Testis (tissue), 3 donors: ENCODE data around the gene LARP1B. TPM values are rescaled to one million over a fixed set of nuclear protein-coding genes. Genes with fewer than 3 reads are reported as not detected.

ENCODE experiments used
- DNase-seq: peaks from one replicate; pipeline ENCODE4 v3.0.0-alpha.2; 2019
- H3K27ac ChIP-seq, 2 donors: fragments of 200-600 bp; sonication (generic); one replicate each; pipeline ENCODE4 v1.5.1; 2019
- H3K27me3 ChIP-seq: fragments of 200-600 bp; sonication (generic); one replicate; pipeline ENCODE4 v1.5.1; 2019
- H3K36me3 ChIP-seq: fragments of 200-600 bp; sonication (generic); one replicate; pipeline ENCODE4 v1.5.1; 2017; ENCODE audit warnings: low read depth; ENCODE audit errors: missing control alignments
- H3K4me1 ChIP-seq: fragments of 200-600 bp; sonication (generic); one replicate; pipeline ENCODE4 v1.5.1; 2019
- H3K4me3 ChIP-seq, 2 donors: fragments of 200-600 bp; sonication (generic); one replicate each; pipeline ENCODE4 v1.5.1; 2017 to 2019
- H3K9me3 ChIP-seq: fragments of 200-600 bp; sonication (generic); one replicate; pipeline ENCODE4 v1.5.1; 2017
- POLR2A ChIP-seq: fragments of 450-650 bp; IDR thresholded peaks from one replicate; pipeline ENCODE4 v1.6.1; 2017; ENCODE audit warnings: antibody characterized with exemption, mild to moderate bottlenecking, moderate library complexity
- WGBS, 2 donors: methylation state at CpG; one replicate each; pipeline ENCODE4 v1.1.5; 2018; 5-methylcytosine and 5-hydroxymethylcytosine counted together
- intact Hi-C: fragments of 100-400 bp; cut with DNase I; formaldehyde crosslinking; loops from one replicate; pipeline ENCODE4 v1.15.1; 2023; ENCODE audit warnings: low total_unique reads
- polyA plus RNA-seq: library from polyadenylated mRNA; stranded (reverse); fragments of 350-450 nt; fragmentation: Illumina TruSeq; extraction: RNeasy Lipid Tissue Mini Kit (QIAGEN cat#74804); gene quantifications from one replicate; pipeline ENCODE4 v1.2.3, GENCODE V29; 2014; ENCODE audit warnings: low read depth, low replicate concordance; ENCODE audit not compliant: insufficient read depth
- total RNA-seq, 2 donors: library from RNA; depleted of rRNA; stranded (reverse); fragments of >200 nt; gene quantifications; one replicate each; pipeline ENCODE4 v1.2.3, GENCODE V29; 2016
- TF ChIP-seq, protein P1 (sequence below), 3 experiments: fragments of 450-650 bp in 2 of 3; fragments of 200-600 bp in 1 of 3; sonication (generic) in 1 of 3; IDR thresholded peaks; one replicate each; pipeline ENCODE4 v1.5.1; 2016 to 2019; ENCODE audit warnings: antibody characterized with exemption in 3 of 3, mild to moderate bottlenecking in 2 of 3, moderate library complexity in 1 of 3

LARP1B gene
- total and polyA plus RNA-seq, 3 donors from 2014 or later, result 54.5 to 97.5 (median 86.1) TPM

DNA sequence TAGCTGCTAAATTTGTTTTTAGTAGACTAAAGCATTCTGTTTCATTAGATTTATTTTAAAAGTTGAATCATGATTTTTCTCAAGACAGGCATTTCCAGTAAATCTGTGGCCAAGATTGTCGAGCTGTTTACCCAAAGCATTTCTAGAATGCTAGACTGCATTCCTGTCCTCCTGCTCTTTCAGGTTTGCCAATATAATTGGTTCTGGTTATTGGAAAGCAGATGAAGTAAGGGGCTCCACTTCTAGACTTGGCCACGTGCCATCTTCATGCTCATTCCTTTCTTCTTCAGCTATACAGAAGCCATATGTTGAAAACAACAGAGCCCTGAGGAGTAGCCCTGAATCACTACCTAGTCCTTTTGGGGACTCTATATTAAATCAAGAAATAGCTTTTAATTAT is 164.0 kb downstream of the LARP1B start:
- TF ChIP-seq, protein P1, sequence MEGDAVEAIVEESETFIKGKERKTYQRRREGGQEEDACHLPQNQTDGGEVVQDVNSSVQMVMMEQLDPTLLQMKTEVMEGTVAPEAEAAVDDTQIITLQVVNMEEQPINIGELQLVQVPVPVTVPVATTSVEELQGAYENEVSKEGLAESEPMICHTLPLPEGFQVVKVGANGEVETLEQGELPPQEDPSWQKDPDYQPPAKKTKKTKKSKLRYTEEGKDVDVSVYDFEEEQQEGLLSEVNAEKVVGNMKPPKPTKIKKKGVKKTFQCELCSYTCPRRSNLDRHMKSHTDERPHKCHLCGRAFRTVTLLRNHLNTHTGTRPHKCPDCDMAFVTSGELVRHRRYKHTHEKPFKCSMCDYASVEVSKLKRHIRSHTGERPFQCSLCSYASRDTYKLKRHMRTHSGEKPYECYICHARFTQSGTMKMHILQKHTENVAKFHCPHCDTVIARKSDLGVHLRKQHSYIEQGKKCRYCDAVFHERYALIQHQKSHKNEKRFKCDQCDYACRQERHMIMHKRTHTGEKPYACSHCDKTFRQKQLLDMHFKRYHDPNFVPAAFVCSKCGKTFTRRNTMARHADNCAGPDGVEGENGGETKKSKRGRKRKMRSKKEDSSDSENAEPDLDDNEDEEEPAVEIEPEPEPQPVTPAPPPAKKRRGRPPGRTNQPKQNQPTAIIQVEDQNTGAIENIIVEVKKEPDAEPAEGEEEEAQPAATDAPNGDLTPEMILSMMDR (IDR thresholded peaks at IDR 0.05), result no peak
- TF ChIP-seq POLR2A, result no peak
- H3K27ac ChIP-seq, result no peak overlapping the region
- H3K9me3 ChIP-seq, result no peaks in the 10 kb centered on the region
- H3K27me3 ChIP-seq, result no peaks in the 10 kb centered on the region
- no peak for DNase-seq
- no peaks in the 10 kb centered on the region for H3K4me1 ChIP-seq
- H3K36me3 ChIP-seq, result no peaks in the 10 kb centered on the region
- intact Hi-C loops, result no loop called here
- no peak overlapping the region for H3K4me3 ChIP-seq
- 67 to 81% methylated on average over 2 of the region's 2 CpGs for WGBS, 2 donors

DNA sequence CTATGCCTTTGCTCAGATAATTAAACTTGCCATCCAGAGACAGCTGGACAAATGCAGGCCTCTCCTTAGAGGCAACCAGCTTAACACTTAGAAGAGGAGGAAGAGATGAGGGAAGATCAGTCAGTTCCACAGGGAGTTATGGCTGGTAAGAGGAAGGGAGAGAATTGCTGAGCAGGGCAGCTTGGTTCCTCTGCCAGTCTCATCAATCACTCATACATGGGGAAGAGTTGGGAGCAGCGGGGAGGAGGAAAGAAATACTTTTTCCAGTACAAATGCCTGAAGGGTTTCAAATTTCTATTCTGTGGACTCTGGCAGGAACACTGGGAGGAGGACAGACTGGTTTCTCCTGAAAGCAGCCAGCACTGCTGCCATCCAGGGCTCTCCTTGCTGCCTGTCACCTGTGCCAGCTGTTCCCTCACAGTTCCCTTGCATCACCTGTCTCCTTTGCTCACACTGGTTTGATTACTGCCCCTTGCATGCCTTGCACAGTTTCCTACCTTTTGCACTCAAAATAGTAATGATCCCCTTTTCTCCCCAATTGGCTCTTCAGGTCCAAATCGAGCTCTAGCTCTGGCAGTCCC is 167.0 kb downstream of the LARP1B start:
- H3K4me3 ChIP-seq, result no peak overlapping the region
- no peak for DNase-seq
- H3K27me3 ChIP-seq, result no peaks in the 10 kb centered on the region
- TF ChIP-seq POLR2A, result no peak
- TF ChIP-seq, protein P1 (IDR thresholded peaks at IDR 0.05), result no peak
- no peaks in the 10 kb centered on the region for H3K36me3 ChIP-seq
- intact Hi-C loops, result no loop called here
- no peaks in the 10 kb centered on the region for H3K9me3 ChIP-seq
- WGBS, 2 donors, result 76 to 87% methylated on average over 2 of the region's 2 CpGs
- no peak overlapping the region for H3K27ac ChIP-seq
- no peaks in the 10 kb centered on the region for H3K4me1 ChIP-seq

DNA sequence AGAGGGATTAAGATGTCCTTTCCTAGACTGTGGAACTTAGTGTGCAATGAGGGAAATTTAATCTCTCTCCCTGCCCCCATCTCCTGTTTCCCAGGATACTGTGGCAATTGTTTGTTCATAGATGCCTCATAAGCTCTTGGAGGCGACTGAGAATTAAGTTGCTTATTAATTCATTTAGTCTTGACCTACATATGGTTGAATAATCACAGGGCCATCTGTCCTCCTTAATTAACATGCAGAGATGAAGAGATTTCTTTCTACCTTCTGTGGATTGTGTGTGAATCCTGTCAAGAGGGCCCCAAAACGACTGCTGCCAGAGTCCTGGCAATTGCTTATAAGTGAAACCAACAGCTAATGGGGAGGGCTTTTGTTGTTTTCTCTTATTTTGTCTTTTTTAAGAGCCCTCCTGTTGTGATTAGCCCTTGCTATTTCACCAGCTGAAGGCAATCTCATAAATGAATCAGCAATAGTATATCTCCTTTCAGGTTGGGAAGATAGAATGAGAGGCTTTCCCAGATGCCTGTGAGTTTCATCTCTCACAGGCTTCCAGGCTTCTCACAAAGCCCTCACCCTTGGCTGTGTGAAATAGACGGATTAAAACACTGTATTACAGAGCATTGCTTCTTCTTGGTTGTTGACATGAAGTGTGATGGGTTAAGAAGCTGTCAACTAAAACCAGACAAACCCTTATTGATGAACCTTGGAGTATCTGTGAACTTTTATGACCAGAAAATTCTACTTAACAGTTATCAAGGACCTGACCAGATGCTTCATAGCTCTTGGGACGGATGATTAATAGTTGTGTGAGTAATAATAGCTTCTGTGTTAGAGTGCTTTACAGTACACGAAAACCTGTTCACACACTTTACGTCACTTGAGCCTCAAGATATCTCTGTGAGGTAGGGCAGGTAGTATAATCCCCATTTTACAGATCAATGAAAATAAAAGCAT is 168.0 kb downstream of the LARP1B start:
- H3K27me3 ChIP-seq, result no peaks in the 10 kb centered on the region
- TF ChIP-seq POLR2A, result no peak
- TF ChIP-seq, protein P1 (IDR thresholded peaks at IDR 0.05), result no peak
- intact Hi-C loops, result no loop called here
- 66 to 76% methylated on average over 6 of the region's 6 CpGs for WGBS, 2 donors
- no peaks in the 10 kb centered on the region for H3K36me3 ChIP-seq
- H3K4me1 ChIP-seq, result no peaks in the 10 kb centered on the region
- H3K27ac ChIP-seq, result no peak overlapping the region
- DNase-seq, result no peak
- H3K9me3 ChIP-seq, result no peaks in the 10 kb centered on the region
- no peak overlapping the region for H3K4me3 ChIP-seq

DNA sequence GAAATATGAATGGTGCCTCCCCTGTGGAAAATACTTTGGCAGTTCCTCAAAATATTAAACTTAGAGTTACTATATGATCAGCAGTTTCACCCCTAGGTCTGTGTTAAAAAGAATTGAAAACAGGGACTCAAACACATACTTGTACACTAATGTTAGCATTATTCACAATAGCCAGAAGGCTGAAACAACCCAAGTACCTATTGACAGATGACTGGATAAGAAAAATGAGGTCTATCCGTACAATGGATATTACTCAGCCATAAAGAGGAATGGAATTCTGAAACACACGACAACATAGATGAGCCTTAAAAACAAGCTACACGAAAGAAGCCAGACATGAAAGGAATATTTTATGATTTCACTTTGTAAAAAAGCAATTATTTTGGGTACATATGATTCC is 171.6 kb downstream of the LARP1B start:
- Histone ChIP-seq H3K36me3 (no peaks in the 10 kb centered on the region), H3K27me3 (no peaks in the 10 kb centered on the region), H3K4me1 (no peaks in the 10 kb centered on the region), H3K27ac (no peak overlapping the region), H3K9me3 (no peaks in the 10 kb centered on the region), H3K4me3 (no peak overlapping the region)
- WGBS, 2 donors, result 88 to 92% methylated on average over 3 of the region's 3 CpGs
- intact Hi-C loops, result no loop called here
- no peak for DNase-seq
- TF ChIP-seq, protein P1 (IDR thresholded peaks at IDR 0.05), result no peak
- no peak for TF ChIP-seq POLR2A
